SW 1271 (cell line): Measurements from ENCODE around the gene ANAPC2.

Source experiments
- DNase-seq, 2 experiments: peaks; one replicate each; lab custom pipeline; 2025; lab: John Stamatoyannopoulos, UW

Gene ANAPC2

GRCh38 chr9:137188490-137189296, at the start of gene ANAPC2, which contains the start of gene SSNA1:
Gene ANAPC2 (minus strand): TSS chr9:137188560. CDS start chr9:137188532, 28 bp downstream.
Gene SSNA1 (plus strand): TSS chr9:137188676. CDS start chr9:137188727, 51 bp downstream.
- peak; percentile 81 to 89 for DNase-seq

GRCh38 chr9:137236936-137237421, 48.6 kb upstream of the ANAPC2 start:
- DNase-seq: no peak

- peak; percentile 64 to 76 for DNase-seq
These were observed 48.0 kb upstream of the ANAPC2 start for GRCh38 chr9:137236238-137236935.

- DNase-seq: no peak
These were observed 47.3 kb upstream of the ANAPC2 start for GRCh38 chr9:137235424-137236237.

- DNase-seq: no peak
These were observed 46.5 kb upstream of the ANAPC2 start for GRCh38 chr9:137234758-137235423.

- no peak for DNase-seq
These were observed 45.8 kb upstream of the ANAPC2 start for GRCh38 chr9:137234055-137234697.

GRCh38 chr9:137233143-137233980, 45.0 kb upstream of the ANAPC2 start:
- no peak for DNase-seq

GRCh38 chr9:137232510-137232909, 44.1 kb upstream of the ANAPC2 start:
- no peak for DNase-seq

GRCh38 chr9:137232101-137232500, 43.7 kb upstream of the ANAPC2 start:
- DNase-seq: no peak

- DNase-seq: no peak
These were observed 43.1 kb upstream of the ANAPC2 start for GRCh38 chr9:137231372-137232039.

- no peak for DNase-seq
These were observed 42.5 kb upstream of the ANAPC2 start, which contains the start of gene SLC34A3 for GRCh38 chr9:137230705-137231371. Gene SLC34A3 (plus strand): TSS chr9:137230901. CDS start chr9:137231703, 802 bp downstream.

- DNase-seq: no peak
These were observed 41.7 kb upstream of the ANAPC2 start for GRCh38 chr9:137229903-137230704.

GRCh38 chr9:137228968-137229896, 40.9 kb upstream of the ANAPC2 start:
- DNase-seq: no peak

- no peak for DNase-seq
These were observed 40.2 kb upstream of the ANAPC2 start for GRCh38 chr9:137228506-137228967.

GRCh38 chr9:137227853-137228505, 39.6 kb upstream of the ANAPC2 start:
- no peak for DNase-seq
